ENCODE measurements around the gene LIN54. TPM values are rescaled to one million over a fixed set of nuclear protein-coding genes. Genes with fewer than 3 reads are reported as not detected.
A peak's percentile ranks its signal among the peaks of the same experiment; 100 is the strongest.
"Not testable (repeated sequence)": the region's sequence is repeated elsewhere in the genome, so short reads cannot be mapped to it uniquely, and the experiment has no call there.

Gene LIN54
- 8.4 and 14.7 TPM in 2 replicates for total RNA-seq

DNA sequence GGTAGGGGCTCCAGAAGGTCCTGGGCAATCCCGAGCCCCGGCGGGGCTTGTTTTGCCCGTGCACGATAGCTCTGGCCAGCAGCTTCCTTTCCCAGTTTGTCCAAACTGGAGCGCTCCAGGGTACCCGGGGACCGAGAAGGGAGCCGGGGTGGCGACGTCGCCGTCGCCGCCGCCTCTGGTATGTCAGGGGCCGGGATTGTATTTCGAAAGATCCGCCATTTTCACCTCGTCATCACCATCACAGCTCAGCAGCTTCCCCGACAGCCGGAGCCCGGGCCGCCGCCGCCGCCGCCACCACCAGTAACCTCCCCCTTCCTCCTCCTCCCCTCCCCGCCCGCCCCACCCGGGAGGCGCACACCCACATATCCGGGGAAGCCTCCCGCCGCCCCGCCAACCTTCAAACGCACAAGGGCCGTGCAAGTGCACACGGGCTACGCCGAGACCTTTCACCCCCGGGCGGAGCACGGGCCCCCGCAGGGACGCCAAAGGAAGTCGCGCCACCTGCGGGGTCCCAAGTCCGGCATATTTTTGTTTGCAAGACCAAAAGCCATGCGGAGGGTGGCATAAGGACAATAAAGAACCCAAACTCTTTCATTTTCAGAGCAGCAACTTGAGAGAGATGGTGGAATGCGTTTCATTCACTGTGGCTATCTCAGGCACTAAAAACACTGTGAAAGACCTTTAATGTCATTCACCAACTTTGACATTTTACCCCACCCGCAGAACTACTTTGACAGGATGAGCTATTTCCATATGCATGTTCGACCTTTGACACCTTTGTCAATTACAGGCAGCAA lies at the start of gene LIN54:
LIN54 (minus strand) TSS at position 302 of the 797 bp plus-strand sequence. CDS start 25,979 bp downstream, outside the sequence.
- DNase-seq (ENCODE audit: low read depth) = no peak
- TF ChIP-seq, protein P1, sequence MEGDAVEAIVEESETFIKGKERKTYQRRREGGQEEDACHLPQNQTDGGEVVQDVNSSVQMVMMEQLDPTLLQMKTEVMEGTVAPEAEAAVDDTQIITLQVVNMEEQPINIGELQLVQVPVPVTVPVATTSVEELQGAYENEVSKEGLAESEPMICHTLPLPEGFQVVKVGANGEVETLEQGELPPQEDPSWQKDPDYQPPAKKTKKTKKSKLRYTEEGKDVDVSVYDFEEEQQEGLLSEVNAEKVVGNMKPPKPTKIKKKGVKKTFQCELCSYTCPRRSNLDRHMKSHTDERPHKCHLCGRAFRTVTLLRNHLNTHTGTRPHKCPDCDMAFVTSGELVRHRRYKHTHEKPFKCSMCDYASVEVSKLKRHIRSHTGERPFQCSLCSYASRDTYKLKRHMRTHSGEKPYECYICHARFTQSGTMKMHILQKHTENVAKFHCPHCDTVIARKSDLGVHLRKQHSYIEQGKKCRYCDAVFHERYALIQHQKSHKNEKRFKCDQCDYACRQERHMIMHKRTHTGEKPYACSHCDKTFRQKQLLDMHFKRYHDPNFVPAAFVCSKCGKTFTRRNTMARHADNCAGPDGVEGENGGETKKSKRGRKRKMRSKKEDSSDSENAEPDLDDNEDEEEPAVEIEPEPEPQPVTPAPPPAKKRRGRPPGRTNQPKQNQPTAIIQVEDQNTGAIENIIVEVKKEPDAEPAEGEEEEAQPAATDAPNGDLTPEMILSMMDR (conservative IDR thresholded peaks at IDR 0.05; ENCODE audit: low read depth, low read length) = no peak
- peak within 1 kb of the TSS; percentile 95 for H3K4me3 ChIP-seq (ENCODE audit: low read depth, low read length)

DNA sequence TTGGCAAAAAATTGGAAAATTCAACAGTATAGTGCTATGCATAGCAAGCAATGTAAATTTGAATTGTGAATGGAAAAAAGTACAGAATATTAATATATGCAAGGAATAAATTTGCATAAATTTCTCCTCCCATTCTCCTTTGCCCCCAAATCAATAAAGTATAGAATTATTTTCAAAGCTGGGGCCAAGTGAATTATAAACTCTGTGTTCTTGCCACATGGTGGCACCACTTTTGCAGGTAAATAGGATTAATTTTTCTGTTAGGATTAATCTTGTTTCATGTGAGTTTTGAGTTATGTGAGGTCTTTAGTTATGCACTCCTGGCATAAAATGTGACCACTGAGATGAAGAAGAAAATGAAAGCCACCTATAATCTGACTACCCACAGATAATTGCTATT lies 44.3 kb upstream of the LIN54 start:
- no peak overlapping the region for H3K4me3 ChIP-seq (ENCODE audit: low read depth, low read length)

DNA sequence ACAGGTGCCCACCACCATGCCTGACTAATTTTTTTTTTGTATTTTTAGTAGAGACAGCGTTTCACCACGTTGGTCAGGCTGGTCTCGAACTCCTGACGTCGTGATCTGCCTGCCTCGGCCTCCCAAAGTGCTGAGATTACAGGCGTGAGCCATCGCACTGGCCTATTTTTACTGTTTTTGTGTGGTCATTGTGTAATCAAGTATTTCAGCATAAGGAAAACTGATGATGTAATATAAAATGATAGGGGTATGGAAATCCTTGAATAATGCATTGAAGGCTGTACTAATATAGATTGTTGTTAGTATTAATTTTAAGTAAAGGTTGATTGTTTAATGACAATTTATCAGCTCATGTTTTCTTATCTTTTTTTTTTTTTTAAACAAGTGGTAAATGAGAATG lies 38.2 kb upstream of the LIN54 start:
- not testable (repeated sequence) for DNase-seq (ENCODE audit: low read depth); H3K4me3 ChIP-seq (ENCODE audit: low read depth, low read length)

More for the DNA sequence above, 44.3 kb upstream of the LIN54 start:
- TF ChIP-seq, protein P1 (conservative IDR thresholded peaks at IDR 0.05; ENCODE audit: low read depth, low read length) = peak; percentile 53
- DNase-seq (ENCODE audit: low read depth) = no peak

DNA sequence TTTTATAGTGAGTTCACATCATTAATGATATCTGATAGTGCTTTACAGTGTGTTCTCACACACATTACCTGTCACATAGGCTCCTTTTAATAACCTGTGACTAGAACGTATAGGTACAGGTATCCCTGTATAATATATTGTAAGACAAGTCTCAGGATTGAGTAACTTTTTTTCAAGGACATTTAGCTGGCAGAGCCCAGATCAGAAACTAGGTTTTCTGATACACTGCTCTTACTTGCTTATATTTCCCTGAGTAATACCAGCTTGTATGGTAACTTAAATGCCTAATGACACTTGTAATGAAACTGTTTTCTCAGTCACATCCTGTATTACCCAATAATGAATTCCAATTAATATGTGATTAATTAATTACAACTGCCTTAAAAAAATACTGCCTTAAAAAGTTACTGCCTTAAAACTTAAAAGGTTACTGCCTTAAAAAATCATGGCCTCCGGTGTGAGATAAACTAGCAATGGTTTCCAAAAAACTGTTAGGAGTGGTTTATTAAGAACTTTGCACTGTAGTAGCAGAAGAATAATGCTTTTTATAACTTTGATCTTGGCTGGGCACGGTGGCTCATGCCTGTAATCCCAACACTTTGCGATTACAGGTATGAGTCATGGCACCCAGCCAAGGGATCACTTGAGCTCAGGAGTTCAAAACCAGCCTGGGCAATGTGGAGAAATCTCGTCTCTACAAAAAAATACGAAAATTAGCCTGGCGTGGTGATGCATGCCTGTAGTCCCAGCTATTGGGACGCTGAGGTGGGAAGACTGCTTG lies 36.3 kb upstream of the LIN54 start:
- TF ChIP-seq, protein P1 (conservative IDR thresholded peaks at IDR 0.05; ENCODE audit: low read depth, low read length) = no peak
- DNase-seq (ENCODE audit: low read depth) = peak; percentile 27
- no peak overlapping the region for H3K4me3 ChIP-seq (ENCODE audit: low read depth, low read length)

DNA sequence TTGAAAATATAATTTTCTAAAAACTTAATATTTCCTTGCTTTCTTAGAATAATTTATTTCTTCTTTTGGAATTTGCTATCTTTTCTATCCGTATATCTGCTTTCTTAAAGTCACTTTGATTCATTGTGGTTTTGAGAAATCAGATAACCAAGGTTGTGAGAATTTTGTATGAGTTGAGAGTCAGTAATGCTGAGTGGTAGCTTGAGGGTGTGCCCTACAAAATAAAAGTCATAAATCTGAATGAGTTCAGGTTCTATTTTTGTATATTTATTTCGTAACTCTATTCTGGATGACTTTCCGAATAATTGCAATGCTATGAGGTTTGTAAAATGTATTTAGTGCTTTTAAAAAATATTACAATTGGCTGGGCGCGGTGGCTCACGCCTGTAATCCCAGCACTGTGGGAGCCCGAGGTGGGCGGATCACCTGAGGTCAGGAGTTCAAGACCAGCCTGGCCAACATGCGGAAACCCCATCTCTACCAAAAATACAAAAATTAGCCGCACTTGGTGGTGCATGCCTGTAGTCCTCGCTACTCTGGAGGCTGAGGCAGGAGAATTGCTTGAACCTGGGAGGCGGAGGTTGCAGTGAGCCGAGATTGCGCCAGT lies 33.3 kb upstream of the LIN54 start:
- no peak overlapping the region for H3K4me3 ChIP-seq (ENCODE audit: low read depth, low read length)
- TF ChIP-seq, protein P1 (conservative IDR thresholded peaks at IDR 0.05; ENCODE audit: low read depth, low read length) = no peak
- no peak for DNase-seq (ENCODE audit: low read depth)

DNA sequence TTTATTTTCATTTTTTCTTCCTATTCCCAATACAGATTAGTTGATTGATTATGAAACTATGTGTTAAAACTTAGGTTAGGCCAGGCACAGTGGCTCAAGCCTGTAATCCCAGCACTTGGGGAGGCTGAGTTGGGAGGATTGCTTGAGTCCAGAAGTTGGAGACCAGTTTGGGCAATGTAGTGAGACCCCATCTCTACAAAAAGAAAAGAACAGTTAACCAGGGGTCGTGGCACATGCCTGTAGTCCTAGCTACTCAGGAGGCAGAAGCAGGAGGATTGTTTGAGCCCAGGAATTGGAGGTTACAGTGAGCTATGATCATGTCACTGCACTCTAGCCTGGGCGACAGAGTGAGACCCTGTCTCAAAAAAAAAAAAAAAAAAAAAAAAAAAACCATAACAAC lies 32.5 kb upstream of the LIN54 start:
- H3K4me3 ChIP-seq (ENCODE audit: low read depth, low read length); DNase-seq (ENCODE audit: low read depth): not testable (repeated sequence)

DNA sequence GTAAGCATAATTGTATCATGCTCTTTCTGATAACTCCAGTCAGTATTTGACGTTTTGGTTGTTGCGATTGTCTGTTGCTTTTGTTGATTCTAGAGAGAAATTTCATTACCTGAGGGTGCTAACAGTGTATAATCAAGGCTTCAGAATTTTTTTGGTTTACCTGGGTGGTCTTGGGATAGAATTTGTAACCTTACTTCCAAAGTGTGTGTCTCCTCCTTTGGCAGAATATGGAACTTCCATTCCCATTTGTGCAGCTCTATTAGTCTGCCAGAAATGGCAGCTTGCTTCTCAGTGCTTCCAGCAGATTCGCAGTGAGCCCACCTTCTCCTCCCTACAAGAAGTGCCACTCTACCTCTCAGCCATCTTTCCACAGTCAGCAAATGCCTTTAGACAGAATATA lies 29.6 kb upstream of the LIN54 start:
- no peak for DNase-seq (ENCODE audit: low read depth)
- H3K4me3 ChIP-seq (ENCODE audit: low read depth, low read length) = no peak overlapping the region
- TF ChIP-seq, protein P1 (conservative IDR thresholded peaks at IDR 0.05; ENCODE audit: low read depth, low read length) = peak; percentile 16
